IMR-90 (cell line): Measurements from ENCODE around the gene NNT. TPM values are rescaled to one million over a fixed set of nuclear protein-coding genes. Genes with fewer than 3 reads are reported as not detected.
"Not testable (repeated sequence)": the region's sequence is repeated elsewhere in the genome, so short reads cannot be mapped to it uniquely, and the experiment has no call there.

Experiments used
- ATAC-seq: fragments of 200-7000 bp; cut with Tn5 transposase; 2 replicates; pipeline ENCODE4 v1.9.1; 2020; ENCODE audit warnings: low read depth, mild to moderate bottlenecking, moderate library complexity
- BruUV-seq: library from RNA; stranded (reverse); fragments of 400-500 nt; replicated peaks from 2 replicates; lab custom pipeline; 2021; lab: Mats Ljungman, UMichigan
- CTCF ChIA-PET: fragments of 300-600 bp; formaldehyde crosslinking; extraction: SDS; loops from one replicate; lab custom pipeline; 2021; ENCODE audit warnings: antibody characterized with exemption; lab: Yijun Ruan, JAX
- POLR2A ChIA-PET: fragments of 300-600 bp; sonication (Branson Sonifier 250); formaldehyde crosslinking; loops from one replicate; lab custom pipeline; 2022; ENCODE audit warnings: antibody characterized with exemption; ENCODE audit not compliant: unreplicated experiment; lab: Charles Lee
- DNase-seq: peaks from one replicate; pipeline ENCODE4 v3.0.0; 2013
- H2AFZ ChIP-seq: replicated peaks from 2 replicates; pipeline ENCODE3; 2013; ENCODE audit warnings: low read length, mild to moderate bottlenecking; ENCODE audit not compliant: poor library complexity
- H2AK5ac ChIP-seq: 2 replicates; pipeline ENCODE4 v1.6.1; 2013; ENCODE audit warnings: low read depth, low read length, inconsistent platforms
- H2AK9ac ChIP-seq: replicated peaks from 2 replicates; pipeline ENCODE3; 2013; ENCODE audit warnings: mild to moderate bottlenecking, low read depth, low read length, moderate library complexity; ENCODE audit not compliant: poor library complexity
- H2BK120ac ChIP-seq: 2 replicates; pipeline ENCODE4 v1.6.1; 2013; ENCODE audit warnings: low read depth, low read length, inconsistent platforms
- H2BK15ac ChIP-seq: 3 replicates; pipeline ENCODE4 v1.6.1; 2013; ENCODE audit warnings: low read depth, low read length, inconsistent platforms
- H2BK20ac ChIP-seq: 2 replicates; pipeline ENCODE4 v1.6.1; 2013; ENCODE audit warnings: low read depth, mild to moderate bottlenecking, inconsistent platforms, low read length, moderate library complexity
- H2BK5ac ChIP-seq: 2 replicates; pipeline ENCODE4 v1.6.1; 2013; ENCODE audit warnings: mild to moderate bottlenecking, low read depth, low read length, inconsistent platforms; ENCODE audit not compliant: poor library complexity, severe bottlenecking
- H3K14ac ChIP-seq: replicated peaks from 2 replicates; pipeline ENCODE4 v1.6.1; 2013; ENCODE audit warnings: low read depth, low read length, inconsistent platforms
- H3K18ac ChIP-seq: 2 replicates; pipeline ENCODE4 v1.6.1; 2013; ENCODE audit warnings: low read depth, low read length, control low read depth
- H3K23ac ChIP-seq: 2 replicates; pipeline ENCODE4 v1.6.1; 2013; ENCODE audit warnings: low read depth, low read length, inconsistent platforms
- H3K27ac ChIP-seq: 2 replicates; pipeline ENCODE4 v1.5.1; 2013; ENCODE audit warnings: mild to moderate bottlenecking, control low read depth, low read length; ENCODE audit not compliant: insufficient read depth
- H3K27me3 ChIP-seq: 2 replicates; pipeline ENCODE4 v1.6.1; 2013; ENCODE audit warnings: low read length; ENCODE audit not compliant: control insufficient read depth, insufficient read depth
- H3K36me3 ChIP-seq: 2 replicates; pipeline ENCODE4 v1.6.1; 2013; ENCODE audit warnings: low read length, mixed read lengths; ENCODE audit not compliant: control insufficient read depth, insufficient read depth
- H3K4ac ChIP-seq: 2 replicates; pipeline ENCODE4 v1.6.1; 2013; ENCODE audit warnings: low read depth, low read length, inconsistent platforms
- H3K4me1 ChIP-seq: 2 replicates; pipeline ENCODE4 v1.6.1; 2013; ENCODE audit warnings: low read length, mixed read lengths; ENCODE audit not compliant: control insufficient read depth, insufficient read depth
- H3K4me2 ChIP-seq: 2 replicates; pipeline ENCODE4 v1.6.1; 2013; ENCODE audit warnings: low read depth, mild to moderate bottlenecking, control low read depth, low read length, moderate library complexity
- H3K4me3 ChIP-seq: 2 replicates; pipeline ENCODE4 v1.5.1; 2013; ENCODE audit warnings: low read depth, mild to moderate bottlenecking, control low read depth, low read length, moderate library complexity; ENCODE audit not compliant: insufficient read depth
- H3K56ac ChIP-seq: 2 replicates; pipeline ENCODE4 v1.6.1; 2013; ENCODE audit warnings: low read length, inconsistent platforms; ENCODE audit not compliant: insufficient read depth; ENCODE audit errors: extremely low read depth
- H3K79me1 ChIP-seq, 2 experiments: 2 replicates each; pipeline ENCODE4 v1.6.1; 2013; ENCODE audit warnings: low read length in 2 of 2, inconsistent platforms in 1 of 2, low read depth in 1 of 2
- H3K9ac ChIP-seq: 2 replicates; pipeline ENCODE4 v1.6.1; 2013; ENCODE audit warnings: low read depth, low read length, control low read depth
- H3K9me1 ChIP-seq: 2 replicates; pipeline ENCODE4 v1.6.1; 2013; ENCODE audit warnings: low read length, inconsistent platforms; ENCODE audit not compliant: insufficient read depth
- H3K9me3 ChIP-seq: 2 replicates; pipeline ENCODE4 v1.6.1; 2013; ENCODE audit warnings: low read length; ENCODE audit not compliant: control insufficient read depth, insufficient read depth
- H4K20me1 ChIP-seq: 2 replicates; pipeline ENCODE4 v1.6.1; 2013; ENCODE audit warnings: low read length, inconsistent platforms; ENCODE audit not compliant: insufficient read depth
- H4K5ac ChIP-seq: 2 replicates; pipeline ENCODE4 v1.6.1; 2013; ENCODE audit warnings: mild to moderate bottlenecking, low read depth, low read length, control low read depth
- H4K8ac ChIP-seq, 2 experiments: 2 replicates each; pipeline ENCODE4 v1.6.1; 2013; ENCODE audit warnings: low read depth in 2 of 2, low read length in 2 of 2, control low read depth in 1 of 2, inconsistent platforms in 1 of 2
- H4K91ac ChIP-seq: 2 replicates; pipeline ENCODE4 v1.6.1; 2013; ENCODE audit warnings: low read depth, low read length, inconsistent platforms; ENCODE audit not compliant: insufficient read depth
- WGBS, 2 experiments: methylation state at CpG; one replicate each; pipeline versions ENCODE4 v1.1.5 to v1.1.7; 2013; ENCODE audit warnings: missing lambda C conversion rate in 2 of 2; ENCODE audit not compliant: insufficient read length in 1 of 2; ENCODE audit errors: extremely low coverage in 2 of 2; 5-methylcytosine and 5-hydroxymethylcytosine counted together
- dilution Hi-C: fragments of 300-500 bp; cut with HindIII; formaldehyde crosslinking; loops from one replicate; pipeline ENCODE4 v1.14.3; 2018; ENCODE audit warnings: low sequenced_read_pairs; ENCODE audit not compliant: unreplicated experiment
- in situ Hi-C: fragments of 300-500 bp; cut with MboI; formaldehyde crosslinking; loops from 3 replicates; pipeline ENCODE4 v1.14.3; 2019; ENCODE audit warnings: low sequenced_read_pairs, inconsistent platforms, mixed read lengths
- intact Hi-C: fragments of 100-400 bp; cut with micrococcal nuclease; formaldehyde crosslinking; loops from 2 replicates; pipeline ENCODE4 v1.10.0; 2022
- polyA plus RNA-seq, 3 experiments: library from polyadenylated mRNA; depleted of rRNA; stranded (reverse); fragments of >200 nt; gene quantifications; 2 replicates each; pipeline ENCODE4 v1.2.3, GENCODE V29; 2012; ENCODE audit warnings: low replicate concordance in 1 of 3
- total RNA-seq: library from RNA; depleted of rRNA; stranded (reverse); fragments of >200 nt; gene quantifications from 2 replicates; pipeline ENCODE4 v1.2.3, GENCODE V29; 2012

The NNT gene
- total and polyA plus RNA-seq, 2 of the 4 experiments (the other 2 are of a cell fraction): 23.1 to 57.2 TPM

DNA sequence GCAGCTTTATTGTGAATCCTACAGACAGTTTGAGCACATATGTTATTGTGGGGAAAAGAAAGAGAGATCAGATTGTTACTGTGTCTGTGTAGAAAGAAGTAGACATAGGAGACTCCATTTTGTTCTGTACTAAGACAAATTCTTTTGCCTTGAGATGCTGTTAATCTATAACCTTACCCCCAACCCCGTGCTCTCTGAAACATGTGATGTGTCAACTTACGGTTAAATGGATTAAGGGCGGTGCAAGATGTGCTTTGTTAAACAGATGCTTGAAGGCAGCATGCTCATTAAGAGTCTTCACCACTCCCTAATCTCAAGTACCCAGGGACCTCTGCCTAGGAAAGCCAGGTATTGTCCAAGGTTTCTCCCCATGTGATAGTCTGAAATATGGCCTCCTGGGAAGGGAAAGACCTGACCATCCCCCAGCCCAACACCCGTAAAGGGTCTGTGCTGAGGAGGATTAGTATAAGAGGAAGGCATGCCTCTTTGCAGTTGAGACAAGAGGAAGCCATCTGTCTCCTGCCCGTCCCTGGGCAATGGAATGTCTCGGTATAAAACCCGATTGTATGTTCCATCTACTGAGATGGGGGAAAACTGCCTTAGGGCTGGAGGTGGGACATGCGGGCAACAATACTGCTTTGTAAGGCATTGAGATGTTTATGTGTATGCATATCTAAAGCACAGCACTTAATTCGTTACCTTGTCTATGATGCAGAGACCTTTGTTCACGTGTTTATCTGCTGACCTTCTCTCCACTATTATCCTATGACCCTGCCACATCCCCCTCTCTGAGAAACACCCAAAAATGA, 22.4 kb upstream of the NNT start:
- H3K36me3 ChIP-seq, CTCF ChIA-PET, H3K27me3 ChIP-seq, DNase-seq, H3K56ac ChIP-seq, H2AFZ ChIP-seq, H3K9me1 ChIP-seq, H2BK5ac ChIP-seq, H3K4me3 ChIP-seq, H3K4me2 ChIP-seq, H3K4ac ChIP-seq, H4K8ac ChIP-seq, H3K23ac ChIP-seq, H2BK20ac ChIP-seq, H2AK9ac ChIP-seq, BruUV-seq, H4K91ac ChIP-seq, H2AK5ac ChIP-seq, H3K18ac ChIP-seq, H3K14ac ChIP-seq, H2BK120ac ChIP-seq, H4K20me1 ChIP-seq, H3K79me1 ChIP-seq, H3K4me1 ChIP-seq, dilution Hi-C loops, H4K5ac ChIP-seq, H2BK15ac ChIP-seq, H3K9ac ChIP-seq, H3K27ac ChIP-seq, H3K9me3 ChIP-seq, ATAC-seq, intact Hi-C loops, in situ Hi-C loops, POLR2A ChIA-PET: not testable (repeated sequence)
- WGBS, 2 experiments: 76% methylated on average over 3 of the region's 10 CpGs; no CpG with 5 or more reads in 1 of the 2 experiments
